Measurements from ENCODE around the gene TBC1D22A.

TBC1D22A gene

DNA sequence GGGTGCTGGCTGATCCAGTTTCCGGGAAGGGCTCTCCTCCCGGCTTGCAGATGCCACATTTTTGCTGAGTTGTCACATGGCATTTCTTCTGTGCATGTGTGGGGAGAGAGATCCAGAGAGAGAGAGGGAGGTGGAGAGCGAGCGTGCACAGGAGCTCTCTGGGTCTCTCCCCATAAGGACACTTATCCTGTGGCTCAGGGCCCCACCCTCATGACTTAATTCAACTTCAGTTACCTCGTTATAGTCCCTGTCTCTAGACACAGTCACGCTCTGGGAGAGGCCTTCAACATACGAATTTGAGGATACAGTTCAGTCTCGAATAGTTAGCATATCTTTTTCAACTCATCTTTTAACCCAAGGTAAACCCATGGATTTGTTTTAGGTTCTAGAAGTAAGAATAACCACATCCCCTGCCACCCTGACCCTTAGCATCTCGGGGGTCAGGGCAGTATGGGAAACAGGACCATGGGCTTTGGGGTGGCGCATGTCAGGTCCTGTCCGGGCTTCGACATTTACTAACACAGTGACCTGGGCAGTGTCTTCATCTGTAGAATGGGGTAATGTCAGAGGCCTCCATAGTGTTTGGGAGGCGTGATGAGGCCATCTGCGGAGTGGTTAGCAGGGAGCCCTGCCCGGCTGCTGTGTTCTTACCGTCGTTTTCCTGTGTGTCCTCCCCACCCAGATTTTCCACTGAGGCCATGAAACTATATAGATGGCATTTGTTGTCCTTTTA is 46.9 kb downstream of the TBC1D22A start:
- H3K4me3 ChIP-seq (ENCODE audit: low read depth, low read length) = no peak overlapping the region
- TF ChIP-seq CTCF (IDR thresholded peaks at IDR 0.05; ENCODE audit: control insufficient read depth, extremely low read depth, insufficient read depth) = no peak
- DNase-seq (ENCODE audit: low read depth) = no peak

- no peak for DNase-seq (ENCODE audit: low read depth)
- TF ChIP-seq CTCF (IDR thresholded peaks at IDR 0.05; ENCODE audit: control insufficient read depth, extremely low read depth, insufficient read depth) = no peak
- no peak overlapping the region for H3K4me3 ChIP-seq (ENCODE audit: low read depth, low read length)
Measured at GRCh38 chr22:46810856-46811786, 48.7 kb downstream of the TBC1D22A start.

- no peak overlapping the region for H3K4me3 ChIP-seq (ENCODE audit: low read depth, low read length)
- DNase-seq (ENCODE audit: low read depth) = no peak
- no peak for TF ChIP-seq CTCF (IDR thresholded peaks at IDR 0.05; ENCODE audit: control insufficient read depth, extremely low read depth, insufficient read depth)
Measured at GRCh38 chr22:46812034-46812605, 49.7 kb downstream of the TBC1D22A start.

- no peak for DNase-seq (ENCODE audit: low read depth)
- no peak for TF ChIP-seq CTCF (IDR thresholded peaks at IDR 0.05; ENCODE audit: control insufficient read depth, extremely low read depth, insufficient read depth)
- no peak overlapping the region for H3K4me3 ChIP-seq (ENCODE audit: low read depth, low read length)
Measured at GRCh38 chr22:46812788-46813187, 50.3 kb downstream of the TBC1D22A start.

- no peak overlapping the region for H3K4me3 ChIP-seq (ENCODE audit: low read depth, low read length)
- no peak for DNase-seq (ENCODE audit: low read depth)
- TF ChIP-seq CTCF (IDR thresholded peaks at IDR 0.05; ENCODE audit: control insufficient read depth, extremely low read depth, insufficient read depth) = no peak
Measured at GRCh38 chr22:46813816-46814597, 51.6 kb downstream of the TBC1D22A start.

DNA sequence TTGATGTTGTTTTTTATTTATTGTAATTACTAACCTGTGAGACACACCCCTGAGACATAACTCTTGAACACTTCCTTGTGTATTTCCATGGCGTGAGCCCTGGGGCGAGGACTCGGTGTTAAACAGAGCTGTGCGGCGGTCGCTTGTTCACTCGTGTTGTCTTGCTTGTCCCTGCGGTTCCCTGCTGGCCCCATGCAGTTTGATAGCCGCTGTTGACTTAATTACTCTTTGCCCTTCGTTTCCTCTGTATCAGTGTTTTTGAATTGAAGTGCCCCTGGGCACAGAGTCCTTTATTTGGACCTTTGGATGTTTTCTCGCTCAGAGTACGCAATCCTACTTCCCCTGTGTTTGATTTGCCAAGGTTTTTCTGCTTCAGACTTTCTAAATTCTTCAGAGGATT is 52.7 kb downstream of the TBC1D22A start:
- TF ChIP-seq CTCF (IDR thresholded peaks at IDR 0.05; ENCODE audit: control insufficient read depth, extremely low read depth, insufficient read depth) = no peak
- no peak for DNase-seq (ENCODE audit: low read depth)

More for the DNA sequence above, 52.7 kb downstream of the TBC1D22A start:
- H3K4me3 ChIP-seq (ENCODE audit: low read depth, low read length) = no peak overlapping the region
